Panc1 (cell line): Measurements from ENCODE around the gene FAM120B. TPM values are rescaled to one million over a fixed set of nuclear protein-coding genes. Genes with fewer than 3 reads are reported as not detected.
"Not testable (repeated sequence)": the region's sequence is repeated elsewhere in the genome, so short reads cannot be mapped to it uniquely, and the experiment has no call there.

ENCODE experiments used
- ATAC-seq: fragments of 200-7000 bp; cut with Tn5 transposase; 2 replicates; pipeline ENCODE4 v1.9.1; 2020; ENCODE audit warnings: mild to moderate bottlenecking, moderate library complexity
- BruUV-seq: library from RNA; stranded (reverse); fragments of 400-500 nt; replicated peaks from 2 replicates; lab custom pipeline; 2021; lab: Mats Ljungman, UMichigan
- CTCF ChIA-PET: fragments of 300-600 bp; sonication (Branson Sonifier 250); formaldehyde crosslinking; loops from one replicate; lab custom pipeline; 2022; ENCODE audit warnings: antibody characterized with exemption; lab: Charles Lee
- POLR2A ChIA-PET: fragments of 300-600 bp; sonication (Branson Sonifier 250); formaldehyde crosslinking; loops from one replicate; lab custom pipeline; 2022; ENCODE audit warnings: antibody characterized with exemption; lab: Charles Lee
- DNase-seq: peaks from one replicate; pipeline ENCODE4 v3.0.0-alpha.2; 2010; ENCODE audit warnings: low read depth, low spot score
- H3K27ac ChIP-seq: 2 replicates; pipeline ENCODE4 v1.5.1; 2011; ENCODE audit warnings: mild to moderate bottlenecking, low read length, inconsistent platforms
- H3K27me3 ChIP-seq: fragments of 200-500 bp; sonication (Bioruptor generic); 2 replicates; pipeline ENCODE4 v1.6.0; 2014; ENCODE audit warnings: low read length, inconsistent platforms; ENCODE audit not compliant: control insufficient read depth, insufficient read depth
- H3K36me3 ChIP-seq: fragments of 200-500 bp; sonication (Bioruptor generic); 2 replicates; pipeline ENCODE4 v1.5.1; 2014; ENCODE audit warnings: inconsistent platforms, mild to moderate bottlenecking, low read length, moderate library complexity; ENCODE audit not compliant: control insufficient read depth, insufficient read depth
- H3K4me1 ChIP-seq: 2 replicates; pipeline ENCODE4 v1.5.1; 2011; ENCODE audit warnings: inconsistent platforms, mild to moderate bottlenecking, low read length, moderate library complexity; ENCODE audit not compliant: control insufficient read depth, insufficient read depth
- H3K4me3 ChIP-seq, 2 experiments: 2 replicates each; pipeline ENCODE4 v1.5.1; 2011 to 2012; ENCODE audit warnings: low read depth in 2 of 2, low read length in 2 of 2, mild to moderate bottlenecking in 2 of 2, inconsistent platforms in 1 of 2, moderate library complexity in 1 of 2
- H3K9me3 ChIP-seq: fragments of 200-500 bp; sonication (Bioruptor generic); 2 replicates; pipeline ENCODE4 v1.5.1; 2014; ENCODE audit warnings: low read depth, mild to moderate bottlenecking, inconsistent platforms, low read length, moderate library complexity; ENCODE audit not compliant: control insufficient read depth, insufficient read depth
- POLR2AphosphoS5 ChIP-seq: IDR thresholded peaks from 2 replicates; pipeline ENCODE4 v1.6.1; 2012; ENCODE audit warnings: mild to moderate bottlenecking, low read depth, low read length, moderate library complexity
- SIN3A ChIP-seq: IDR thresholded peaks from 2 replicates; pipeline ENCODE4 v1.6.1; 2012; ENCODE audit warnings: low read depth, mild to moderate bottlenecking, low read length, moderate library complexity, borderline replicate concordance; ENCODE audit not compliant: insufficient read depth
- TCF7L2 ChIP-seq: IDR thresholded peaks from 2 replicates; pipeline ENCODE4 v1.6.1; 2011; ENCODE audit warnings: mild to moderate bottlenecking, low read depth, low read length, inconsistent platforms
- in situ Hi-C: cut with HindIII; loops from 2 replicates; pipeline ENCODE4 v1.10.0; 2016; ENCODE audit warnings: low sequenced_read_pairs, low pct_unique_long_range_greater_than_20kb
- intact Hi-C: fragments of 100-400 bp; cut with micrococcal nuclease; formaldehyde crosslinking; loops from one replicate; pipeline ENCODE4 v1.10.0; 2022; ENCODE audit not compliant: unreplicated experiment
- total RNA-seq: library from RNA; stranded (reverse); gene quantifications from one replicate; pipeline ENCODE4 v1.2.1, GENCODE V29; 2021; ENCODE audit not compliant: unreplicated experiment
- TF ChIP-seq, protein P1 (sequence below): fragments of 450-650 bp; IDR thresholded peaks from 2 replicates; pipeline ENCODE4 v1.5.1; 2017; ENCODE audit warnings: mild to moderate bottlenecking
- TF ChIP-seq, protein P2 (sequence below), 2 experiments: IDR thresholded peaks; 2 replicates each; pipeline ENCODE4 v1.6.1; 2011 to 2012; ENCODE audit warnings: low read depth in 2 of 2, control low read depth in 1 of 2, low read length in 1 of 2, mild to moderate bottlenecking in 1 of 2, moderate library complexity in 1 of 2; ENCODE audit not compliant: insufficient read depth in 1 of 2

FAM120B gene
- total RNA-seq, 1 experiment from 2014 or later: 38.0 TPM

DNA sequence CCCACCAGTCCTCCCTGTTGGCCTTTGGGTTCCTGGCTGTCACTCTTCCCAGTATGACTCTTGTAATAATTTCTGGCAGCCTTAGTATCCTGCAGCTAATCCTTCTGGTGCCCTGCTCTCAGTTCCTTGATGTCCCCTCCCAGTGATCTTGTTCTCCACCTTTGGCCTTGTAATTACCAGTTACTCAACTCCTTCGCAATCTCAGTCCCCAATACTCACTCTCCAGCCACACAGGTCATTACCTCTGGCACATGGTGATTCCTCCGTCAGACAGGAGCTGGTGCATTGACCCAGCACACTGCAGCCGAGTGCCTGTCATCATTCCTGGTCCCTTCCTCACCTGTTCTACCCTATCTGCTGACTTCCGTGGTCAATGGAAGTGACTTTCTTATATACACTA, 101.4 kb downstream of the FAM120B start:
- ATAC-seq: no peak; the same call in 1 of the 2 replicates
- no peak for DNase-seq
- intact Hi-C loops (no loop called here), in situ Hi-C loops (no loop called here)
- no TSS peak for BruUV-seq
- H3K4me3 ChIP-seq: no peak overlapping the region
- TF ChIP-seq SIN3A: no peak
- TF ChIP-seq, protein P1, sequence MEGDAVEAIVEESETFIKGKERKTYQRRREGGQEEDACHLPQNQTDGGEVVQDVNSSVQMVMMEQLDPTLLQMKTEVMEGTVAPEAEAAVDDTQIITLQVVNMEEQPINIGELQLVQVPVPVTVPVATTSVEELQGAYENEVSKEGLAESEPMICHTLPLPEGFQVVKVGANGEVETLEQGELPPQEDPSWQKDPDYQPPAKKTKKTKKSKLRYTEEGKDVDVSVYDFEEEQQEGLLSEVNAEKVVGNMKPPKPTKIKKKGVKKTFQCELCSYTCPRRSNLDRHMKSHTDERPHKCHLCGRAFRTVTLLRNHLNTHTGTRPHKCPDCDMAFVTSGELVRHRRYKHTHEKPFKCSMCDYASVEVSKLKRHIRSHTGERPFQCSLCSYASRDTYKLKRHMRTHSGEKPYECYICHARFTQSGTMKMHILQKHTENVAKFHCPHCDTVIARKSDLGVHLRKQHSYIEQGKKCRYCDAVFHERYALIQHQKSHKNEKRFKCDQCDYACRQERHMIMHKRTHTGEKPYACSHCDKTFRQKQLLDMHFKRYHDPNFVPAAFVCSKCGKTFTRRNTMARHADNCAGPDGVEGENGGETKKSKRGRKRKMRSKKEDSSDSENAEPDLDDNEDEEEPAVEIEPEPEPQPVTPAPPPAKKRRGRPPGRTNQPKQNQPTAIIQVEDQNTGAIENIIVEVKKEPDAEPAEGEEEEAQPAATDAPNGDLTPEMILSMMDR: no peak
- TF ChIP-seq, protein P2, sequence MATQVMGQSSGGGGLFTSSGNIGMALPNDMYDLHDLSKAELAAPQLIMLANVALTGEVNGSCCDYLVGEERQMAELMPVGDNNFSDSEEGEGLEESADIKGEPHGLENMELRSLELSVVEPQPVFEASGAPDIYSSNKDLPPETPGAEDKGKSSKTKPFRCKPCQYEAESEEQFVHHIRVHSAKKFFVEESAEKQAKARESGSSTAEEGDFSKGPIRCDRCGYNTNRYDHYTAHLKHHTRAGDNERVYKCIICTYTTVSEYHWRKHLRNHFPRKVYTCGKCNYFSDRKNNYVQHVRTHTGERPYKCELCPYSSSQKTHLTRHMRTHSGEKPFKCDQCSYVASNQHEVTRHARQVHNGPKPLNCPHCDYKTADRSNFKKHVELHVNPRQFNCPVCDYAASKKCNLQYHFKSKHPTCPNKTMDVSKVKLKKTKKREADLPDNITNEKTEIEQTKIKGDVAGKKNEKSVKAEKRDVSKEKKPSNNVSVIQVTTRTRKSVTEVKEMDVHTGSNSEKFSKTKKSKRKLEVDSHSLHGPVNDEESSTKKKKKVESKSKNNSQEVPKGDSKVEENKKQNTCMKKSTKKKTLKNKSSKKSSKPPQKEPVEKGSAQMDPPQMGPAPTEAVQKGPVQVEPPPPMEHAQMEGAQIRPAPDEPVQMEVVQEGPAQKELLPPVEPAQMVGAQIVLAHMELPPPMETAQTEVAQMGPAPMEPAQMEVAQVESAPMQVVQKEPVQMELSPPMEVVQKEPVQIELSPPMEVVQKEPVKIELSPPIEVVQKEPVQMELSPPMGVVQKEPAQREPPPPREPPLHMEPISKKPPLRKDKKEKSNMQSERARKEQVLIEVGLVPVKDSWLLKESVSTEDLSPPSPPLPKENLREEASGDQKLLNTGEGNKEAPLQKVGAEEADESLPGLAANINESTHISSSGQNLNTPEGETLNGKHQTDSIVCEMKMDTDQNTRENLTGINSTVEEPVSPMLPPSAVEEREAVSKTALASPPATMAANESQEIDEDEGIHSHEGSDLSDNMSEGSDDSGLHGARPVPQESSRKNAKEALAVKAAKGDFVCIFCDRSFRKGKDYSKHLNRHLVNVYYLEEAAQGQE (IDR thresholded peaks at IDR 0.05; ENCODE audit: insufficient read depth in 1 of 2, low read depth in 2 of 2, low read length in 1 of 2): no peak
- no peak for TF ChIP-seq POLR2AphosphoS5
- TF ChIP-seq TCF7L2: no peak
- no peak overlapping the region for H3K27ac ChIP-seq
- POLR2A ChIA-PET: no interaction called here
- no peaks in the 10 kb centered on the region for H3K9me3 ChIP-seq
- CTCF ChIA-PET: no interaction called here
- no peaks in the 10 kb centered on the region for H3K36me3 ChIP-seq
- H3K27me3 ChIP-seq: peaks cover 6% of the 10 kb centered on the region
- H3K4me1 ChIP-seq: no peaks in the 10 kb centered on the region

DNA sequence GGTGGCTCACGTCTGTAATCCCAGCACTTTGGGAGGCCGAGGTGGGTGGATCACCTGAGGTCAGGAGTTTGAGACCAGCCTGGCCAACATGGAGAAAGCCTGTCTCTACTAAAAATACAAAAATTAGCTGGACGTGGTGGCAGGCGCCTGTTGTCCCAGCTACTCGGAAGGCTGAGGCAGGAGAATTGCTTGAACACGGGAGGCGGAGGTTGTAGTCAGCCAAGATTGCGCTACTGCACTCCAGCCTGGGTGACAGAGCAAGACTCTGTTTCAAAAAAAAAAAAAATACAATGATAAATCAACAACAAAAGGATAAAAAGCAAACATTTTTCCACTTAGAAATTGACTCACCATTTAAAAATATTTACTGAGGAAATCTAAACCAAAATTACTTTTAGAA, 103.2 kb downstream of the FAM120B start:
- H3K27me3 ChIP-seq, H3K36me3 ChIP-seq, ATAC-seq, in situ Hi-C loops, POLR2A ChIA-PET, H3K27ac ChIP-seq, H3K4me3 ChIP-seq, BruUV-seq, H3K4me1 ChIP-seq, DNase-seq, CTCF ChIA-PET, H3K9me3 ChIP-seq, intact Hi-C loops: not testable (repeated sequence)

DNA sequence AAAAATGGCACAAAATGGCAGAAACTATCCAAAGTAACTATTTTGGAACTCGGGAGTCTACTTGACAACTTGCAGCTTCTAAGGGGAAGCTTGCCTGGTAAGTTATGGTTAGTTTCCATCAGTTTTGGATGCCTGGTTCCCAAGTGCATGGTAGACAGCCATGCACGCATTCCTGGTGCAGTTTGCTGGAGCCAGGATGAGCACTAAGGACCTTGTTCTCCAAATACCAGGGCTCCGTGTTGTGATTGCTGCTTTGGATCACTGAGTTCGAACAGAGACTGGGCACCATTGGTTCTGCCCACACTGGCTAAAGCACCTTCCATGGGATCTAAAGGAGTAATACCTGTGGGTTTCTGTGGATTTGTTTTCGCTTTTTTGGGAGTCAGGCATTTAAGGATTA, 103.7 kb downstream of the FAM120B start:
- H3K4me3 ChIP-seq: no peak overlapping the region
- H3K4me1 ChIP-seq: no peaks in the 10 kb centered on the region
- ChIA-PET POLR2A (no interaction called here), CTCF (no interaction called here)
- intact Hi-C loops (no loop called here), in situ Hi-C loops (no loop called here)
- H3K36me3 ChIP-seq: no peaks in the 10 kb centered on the region
- no TSS peak for BruUV-seq
- H3K9me3 ChIP-seq: no peaks in the 10 kb centered on the region
- TF ChIP-seq, protein P2 (IDR thresholded peaks at IDR 0.05; ENCODE audit: insufficient read depth in 1 of 2, low read depth in 2 of 2, low read length in 1 of 2): no peak
- TF ChIP-seq POLR2AphosphoS5 (no peak), TCF7L2 (no peak), SIN3A (no peak)
- TF ChIP-seq, protein P1: no peak
- ATAC-seq: no peak
- H3K27ac ChIP-seq: no peak overlapping the region
- no peak for DNase-seq
- peaks cover 6% of the 10 kb centered on the region for H3K27me3 ChIP-seq
